BLaER1 treated with 17β-estradiol and CSF1 and Interleukin-3, amounts not matched to agents 10 nM and 100 nM (cell line): Measurements from ENCODE around the gene TFE3.
A peak's percentile ranks its signal among the peaks of the same experiment; 100 is the strongest.

ENCODE experiments used
- H3K27ac ChIP-seq, 11 experiments: shearing (Covaris generic); formaldehyde crosslinking; 2 replicates each; pipeline ENCODE4 v1.8.1; 2022
- H3K27me3 ChIP-seq, 11 experiments: shearing (Covaris generic); formaldehyde crosslinking; 2 replicates each; pipeline ENCODE4 v1.8.1; 2022
- H3K36me3 ChIP-seq, 11 experiments: shearing (Covaris generic); formaldehyde crosslinking; 2 replicates each; pipeline ENCODE4 v1.8.1; 2022
- H3K4me1 ChIP-seq, 10 experiments: shearing (Covaris generic); formaldehyde crosslinking; 2 replicates each; pipeline ENCODE4 v1.8.1; 2022
- H3K4me2 ChIP-seq, 11 experiments: shearing (Covaris generic); formaldehyde crosslinking; 2 replicates each; pipeline ENCODE4 v1.8.1; 2022
- H3K4me3 ChIP-seq, 10 experiments: shearing (Covaris generic); formaldehyde crosslinking; 2 replicates each; pipeline ENCODE4 v1.8.1; 2022
- H3K9ac ChIP-seq, 11 experiments: shearing (Covaris generic); formaldehyde crosslinking; 2 replicates each; pipeline ENCODE4 v1.8.1; 2022
- H3K9me3 ChIP-seq, 11 experiments: shearing (Covaris generic); formaldehyde crosslinking; replicated peaks in 1 of 11; 2 replicates each; pipeline ENCODE4 v1.8.1; 2022
- H4K20me1 ChIP-seq, 11 experiments: shearing (Covaris generic); formaldehyde crosslinking; 2 replicates each; pipeline ENCODE4 v1.8.1; 2022
- Cebpa-rat ChIP-seq, 11 experiments: shearing (Covaris generic); IDR thresholded peaks; 2 replicates each; pipeline ENCODE4 v1.8.1; 2022

Gene TFE3

DNA sequence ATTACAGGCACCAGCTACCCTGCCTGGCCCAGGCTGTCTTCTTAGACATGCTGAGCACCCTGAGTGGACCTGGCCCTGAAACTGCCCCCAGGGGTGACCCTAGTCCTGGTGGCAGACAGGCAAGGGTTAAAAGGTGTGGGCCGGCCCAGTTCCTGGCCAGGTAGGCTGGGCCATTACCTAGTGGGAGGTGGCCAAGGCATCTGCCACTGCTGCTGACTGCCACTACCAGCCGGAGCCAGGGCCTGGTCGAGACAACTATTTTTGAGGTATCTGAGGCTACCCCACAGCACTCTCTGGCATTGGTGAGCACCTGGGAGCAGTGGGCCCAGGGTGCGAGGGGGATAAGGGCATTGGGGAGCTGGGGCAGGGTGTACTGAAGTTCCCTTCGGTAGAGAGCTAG, 15.6 kb upstream of the TFE3 start, which contains the start of gene CCDC120:
Gene CCDC120, plus strand, starts transcription at position 206 of the 400 bp plus-strand sequence. CDS start 3,043 bp downstream, outside the sequence.
- H3K9ac ChIP-seq, result no peak within 1 kb of the TSS
- peaks cover 0 to 7% (median 0%) of the 10 kb centered on the region in 11 experiments; a peak in 3 of 22 replicates for H3K36me3 ChIP-seq
- no peak within 1 kb of the TSS for H3K27ac ChIP-seq
- peaks cover 0 to 35% (median 3%) of the 10 kb centered on the region in 11 experiments; a peak in 9 of 22 replicates for H4K20me1 ChIP-seq
- H3K4me1 ChIP-seq, result peaks cover 10 to 17% (median 12%) of the 10 kb centered on the region in 10 experiments; a peak in 17 of 20 replicates
- H3K4me2 ChIP-seq, result no peak within 1 kb of the TSS
- peaks cover 0 to 11% (median 0%) of the 10 kb centered on the region in 11 experiments; a peak in 3 of 22 replicates for H3K9me3 ChIP-seq
- no peak within 1 kb of the TSS for H3K4me3 ChIP-seq
- TF ChIP-seq Cebpa-rat (IDR thresholded peaks at IDR 0.05), result no peak
- H3K27me3 ChIP-seq, result peaks cover 4 to 85% (median 64%) of the 10 kb centered on the region in 11 experiments; a peak in 18 of 22 replicates

DNA sequence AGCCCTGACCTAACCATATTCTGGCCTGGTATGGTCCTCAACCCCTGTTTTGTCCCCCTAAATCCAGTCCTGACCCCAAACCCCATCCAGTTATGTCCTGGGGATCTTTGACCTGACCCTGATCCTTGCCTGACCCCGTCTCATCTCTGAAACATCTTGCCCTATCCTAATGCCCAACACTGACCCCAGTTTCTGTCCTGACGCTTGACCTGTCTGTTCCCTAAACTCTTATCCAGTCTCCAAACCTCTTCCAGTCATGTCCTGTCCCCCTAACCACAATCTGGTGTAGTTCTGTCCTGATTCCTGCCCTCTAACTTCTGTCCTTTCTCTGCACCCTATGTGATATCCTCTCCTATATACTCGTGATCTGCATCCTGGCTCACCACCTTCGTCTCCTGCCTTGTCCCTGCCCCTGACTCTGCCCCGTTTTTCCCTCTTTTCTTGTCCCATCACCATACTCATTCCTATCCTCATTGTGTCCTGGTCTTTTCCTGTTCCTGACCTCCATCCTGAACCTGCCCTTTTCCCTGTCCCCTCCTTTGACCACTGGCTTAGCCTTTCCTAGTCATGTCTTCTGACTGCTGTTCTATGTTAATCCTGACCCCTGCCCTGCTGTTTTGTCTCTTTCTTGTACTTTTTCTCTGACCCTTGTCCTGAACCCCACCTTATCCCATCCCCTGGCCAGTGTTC, 11.1 kb upstream of the TFE3 start:
- Histone ChIP-seq H3K36me3 (peaks cover 0 to 4% (median 0%) of the 10 kb centered on the region in 11 experiments; a peak in 1 of 22 replicates), H3K9ac (peak overlapping the region; percentile 78 to 89 (median 83); a peak in 21 of 22 replicates), H3K4me2 (peak overlapping the region; percentile 62 to 85 (median 74)), H3K27me3 (peaks cover 21 to 96% (median 77%) of the 10 kb centered on the region in 11 experiments), H3K9me3 (peaks cover 0 to 15% (median 0%) of the 10 kb centered on the region in 11 experiments; a peak in 3 of 22 replicates), H3K4me3 (peak overlapping the region; percentile 55 to 74 (median 66)), H3K4me1 (peaks cover 10 to 21% (median 15%) of the 10 kb centered on the region in 10 experiments; a peak in 17 of 20 replicates), H3K27ac (peak overlapping the region; percentile 73 to 87 (median 79); a peak in 20 of 22 replicates), H4K20me1 (peaks cover 0 to 14% (median 0%) of the 10 kb centered on the region in 11 experiments; a peak in 3 of 22 replicates)
- TF ChIP-seq Cebpa-rat (IDR thresholded peaks at IDR 0.05), result no peak

DNA sequence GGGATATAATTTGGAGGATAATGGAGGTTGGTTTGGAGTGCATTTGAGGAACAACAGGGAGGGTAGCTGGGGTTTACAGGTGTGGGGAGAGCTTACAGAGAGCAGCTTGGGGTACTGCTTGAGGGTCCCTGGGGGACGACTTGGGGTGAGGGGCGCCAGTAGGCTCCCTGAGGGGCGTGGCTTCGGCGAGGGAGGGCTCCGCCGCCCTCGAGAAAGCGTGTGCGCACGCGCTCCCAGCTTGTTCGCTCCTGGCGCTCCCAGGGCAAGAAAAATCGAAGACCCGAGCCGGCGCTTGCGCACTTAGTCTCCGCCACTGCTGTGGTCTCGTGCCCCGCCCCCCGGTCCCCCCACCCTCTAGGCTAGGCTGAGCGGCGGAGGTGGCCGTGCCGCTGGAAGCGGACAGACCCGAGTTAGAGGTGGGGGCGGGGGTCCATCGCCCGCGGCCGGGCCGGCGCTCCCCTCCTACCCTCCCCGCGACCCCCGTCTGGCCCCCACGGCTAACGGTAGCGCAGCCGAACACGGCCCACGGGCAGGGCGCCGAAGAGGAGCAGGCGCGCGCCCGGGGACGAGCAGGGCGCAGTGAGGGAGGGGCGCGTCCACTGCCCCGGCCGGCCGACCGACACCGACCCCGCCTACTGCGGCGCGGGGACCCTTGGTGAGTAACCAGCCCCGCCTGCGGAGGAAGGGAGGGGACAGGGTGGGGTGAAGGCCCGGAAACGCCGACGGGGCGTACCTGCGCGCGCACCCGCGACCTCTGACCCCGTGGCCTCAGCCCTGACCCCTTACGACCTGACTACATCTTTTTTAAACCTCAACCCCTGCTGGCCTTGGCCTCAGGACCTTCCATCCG, 10.3 kb upstream of the TFE3 start:
- Histone ChIP-seq H4K20me1 (peaks cover 0 to 14% (median 0%) of the 10 kb centered on the region in 11 experiments; a peak in 3 of 22 replicates), H3K4me1 (peaks cover 10 to 21% (median 15%) of the 10 kb centered on the region in 10 experiments; a peak in 17 of 20 replicates), H3K4me3 (peak overlapping the region; percentile 55 to 74 (median 66)), H3K36me3 (peaks cover 0 to 4% (median 0%) of the 10 kb centered on the region in 11 experiments; a peak in 1 of 22 replicates), H3K9ac (peak overlapping the region; percentile 78 to 89 (median 83)), H3K27me3 (peaks cover 28 to 98% (median 80%) of the 10 kb centered on the region in 11 experiments), H3K4me2 (peak overlapping the region; percentile 62 to 85 (median 74)), H3K9me3 (peaks cover 0 to 15% (median 0%) of the 10 kb centered on the region in 11 experiments; a peak in 3 of 22 replicates), H3K27ac (peak overlapping the region; percentile 73 to 87 (median 79))
- TF ChIP-seq Cebpa-rat (IDR thresholded peaks at IDR 0.05), result no peak

DNA sequence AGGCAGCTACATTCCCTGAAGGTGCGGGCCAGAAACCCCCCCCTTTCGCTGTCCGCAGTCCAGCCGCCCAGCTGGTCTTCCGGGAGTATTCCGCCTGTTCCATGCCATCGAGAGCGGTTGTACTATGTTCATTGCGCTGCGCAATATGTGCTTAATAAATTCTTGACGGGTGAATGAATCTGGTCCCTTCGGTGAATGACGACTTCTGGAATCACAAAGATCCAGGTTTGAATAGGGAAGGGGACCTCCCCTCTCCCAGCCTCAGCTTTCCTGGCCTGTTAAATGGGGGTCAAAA, 777 bp upstream of the TFE3 start:
- peaks cover 0 to 23% (median 2%) of the 10 kb centered on the region in 11 experiments; a peak in 7 of 22 replicates for H3K9me3 ChIP-seq
- H3K4me3 ChIP-seq, result peak overlapping the region in 2 of 10 experiments; percentile 15 to 26; a peak in 1 of 20 replicates
- peak overlapping the region in 8 of 11 experiments; percentile 12 to 59 (median 42); a peak in 10 of 22 replicates for H3K27ac ChIP-seq
- H3K36me3 ChIP-seq, result peaks cover 3 to 8% (median 6%) of the 10 kb centered on the region in 11 experiments; a peak in 20 of 22 replicates
- H3K4me2 ChIP-seq, result peak overlapping the region in 9 of 11 experiments; percentile 32 to 57 (median 47); a peak in 14 of 22 replicates
- no peak for TF ChIP-seq Cebpa-rat (IDR thresholded peaks at IDR 0.05)
- H3K27me3 ChIP-seq, result peaks cover 1 to 39% (median 27%) of the 10 kb centered on the region in 11 experiments; a peak in 16 of 22 replicates
- peaks cover 0 to 5% (median 0%) of the 10 kb centered on the region in 11 experiments; a peak in 4 of 22 replicates for H4K20me1 ChIP-seq
- H3K9ac ChIP-seq, result peak overlapping the region in 10 of 11 experiments; percentile 33 to 68 (median 54); a peak in 15 of 22 replicates
- peaks cover 30 to 36% (median 33%) of the 10 kb centered on the region in 10 experiments for H3K4me1 ChIP-seq

DNA sequence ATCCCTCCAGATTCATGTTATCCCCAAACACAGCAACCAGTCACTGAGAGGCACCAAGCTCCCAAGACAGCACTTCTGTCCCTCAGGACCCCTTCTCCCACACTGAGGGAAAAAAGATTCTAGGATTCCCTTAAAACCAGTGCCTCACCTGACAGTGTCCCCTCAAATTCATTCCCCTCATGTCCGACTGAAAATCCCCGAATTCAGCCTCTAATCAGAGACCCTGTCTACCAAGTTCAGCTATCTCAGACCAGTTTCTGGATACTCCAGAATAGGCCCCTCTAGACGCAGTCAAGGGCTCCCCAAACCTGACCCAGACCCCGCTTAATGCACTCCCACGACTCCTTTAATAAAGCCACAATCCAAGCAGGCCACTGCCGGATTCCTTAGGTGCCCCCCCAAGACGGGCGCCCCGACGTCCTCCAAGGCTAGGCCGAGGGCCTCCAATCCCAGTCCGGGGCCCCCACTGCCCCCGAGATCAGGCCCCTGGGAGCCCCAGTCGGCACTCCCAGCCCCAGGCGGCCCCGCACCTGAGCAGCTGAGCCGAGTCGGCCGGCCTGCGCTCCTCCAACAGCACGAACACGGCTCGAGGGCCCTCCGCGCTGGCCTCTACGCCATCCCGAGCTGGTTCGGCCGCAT, 457 bp downstream of the TFE3 start:
- peak overlapping the region; percentile 74 to 89 (median 82) for H3K4me3 ChIP-seq
- H3K27me3 ChIP-seq, result peaks cover 0 to 31% (median 17%) of the 10 kb centered on the region in 11 experiments; a peak in 12 of 22 replicates
- H3K9ac ChIP-seq, result peak overlapping the region; percentile 89 to 98 (median 94)
- no peak for TF ChIP-seq Cebpa-rat (IDR thresholded peaks at IDR 0.05)
- peak overlapping the region; percentile 89 to 99 (median 94) for H3K27ac ChIP-seq
- H3K4me2 ChIP-seq, result peak overlapping the region; percentile 71 to 91 (median 86)
- peaks cover 39 to 49% (median 42%) of the 10 kb centered on the region in 10 experiments for H3K4me1 ChIP-seq
- peaks cover 0 to 12% (median 0%) of the 10 kb centered on the region in 11 experiments; a peak in 4 of 22 replicates for H4K20me1 ChIP-seq
- peaks cover 14 to 20% (median 18%) of the 10 kb centered on the region in 11 experiments for H3K36me3 ChIP-seq
- peaks cover 0 to 23% (median 2%) of the 10 kb centered on the region in 11 experiments; a peak in 7 of 22 replicates for H3K9me3 ChIP-seq

DNA sequence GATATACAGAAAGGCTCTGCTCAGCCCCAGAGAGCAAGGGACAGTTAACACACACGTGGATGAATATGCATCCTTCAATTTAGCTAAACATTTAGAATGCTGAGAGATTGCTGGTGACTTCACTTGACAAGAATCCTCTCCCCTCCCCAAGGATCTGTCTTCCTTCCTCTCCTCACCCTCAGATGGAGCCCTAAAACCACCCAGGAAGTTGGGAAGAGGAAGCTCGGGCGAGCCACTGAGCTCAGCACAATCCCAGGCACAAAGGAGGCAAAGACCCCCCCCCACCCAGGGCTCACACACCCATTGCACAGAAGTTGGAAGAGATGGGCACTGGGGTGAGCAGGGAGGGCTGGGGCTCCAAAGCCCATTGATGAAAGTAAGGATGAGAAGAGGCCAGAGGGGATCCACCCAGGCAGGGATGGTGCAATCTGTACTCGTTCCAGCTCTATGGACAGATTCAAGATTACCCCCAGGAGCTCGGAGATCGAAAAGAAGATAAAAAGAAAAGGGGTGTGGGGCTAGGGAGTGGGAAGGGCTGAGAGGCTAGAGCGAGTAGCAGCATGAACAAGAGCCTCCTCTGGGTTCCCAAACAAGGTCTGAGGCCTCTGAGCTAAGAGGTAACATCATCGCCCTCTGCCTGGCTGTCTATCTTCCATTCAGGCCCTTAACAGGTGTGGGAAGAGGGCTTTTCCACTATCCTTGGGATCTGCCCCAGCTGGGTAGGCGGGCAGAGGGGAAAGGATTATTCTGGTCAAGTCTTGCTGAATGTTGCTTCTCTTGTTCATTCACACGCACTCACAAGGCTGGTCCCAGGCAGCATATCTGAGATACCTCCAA, 1.2 kb downstream of the TFE3 start:
- peak overlapping the region; percentile 74 to 89 (median 82) for H3K4me3 ChIP-seq
- TF ChIP-seq Cebpa-rat (IDR thresholded peaks at IDR 0.05), result peak in 1 of 11 experiments; percentile 16; a peak in 1 of 22 replicates
- peaks cover 0 to 23% (median 2%) of the 10 kb centered on the region in 11 experiments; a peak in 7 of 22 replicates for H3K9me3 ChIP-seq
- peak overlapping the region; percentile 89 to 98 (median 94) for H3K9ac ChIP-seq
- peaks cover 0 to 12% (median 0%) of the 10 kb centered on the region in 11 experiments; a peak in 3 of 22 replicates for H4K20me1 ChIP-seq
- peaks cover 39 to 49% (median 42%) of the 10 kb centered on the region in 10 experiments for H3K4me1 ChIP-seq
- peaks cover 0 to 30% (median 17%) of the 10 kb centered on the region in 11 experiments; a peak in 12 of 22 replicates for H3K27me3 ChIP-seq
- peak overlapping the region; percentile 89 to 99 (median 94) for H3K27ac ChIP-seq
- H3K36me3 ChIP-seq, result peaks cover 22 to 27% (median 25%) of the 10 kb centered on the region in 11 experiments
- peak overlapping the region; percentile 71 to 91 (median 86) for H3K4me2 ChIP-seq
